Embryonic facial prominence (tissue), 1 donor: ENCODE results near the gene PDE3A.

Experiments used
- DNase-seq: peaks from one replicate; pipeline ENCODE4 v3.0.0-alpha.2; 2016; ENCODE audit errors: extremely low spot score

The PDE3A gene

GRCh38 chr12:20423557-20423956, 55.2 kb downstream of the PDE3A start:
- DNase-seq: no peak

DNA sequence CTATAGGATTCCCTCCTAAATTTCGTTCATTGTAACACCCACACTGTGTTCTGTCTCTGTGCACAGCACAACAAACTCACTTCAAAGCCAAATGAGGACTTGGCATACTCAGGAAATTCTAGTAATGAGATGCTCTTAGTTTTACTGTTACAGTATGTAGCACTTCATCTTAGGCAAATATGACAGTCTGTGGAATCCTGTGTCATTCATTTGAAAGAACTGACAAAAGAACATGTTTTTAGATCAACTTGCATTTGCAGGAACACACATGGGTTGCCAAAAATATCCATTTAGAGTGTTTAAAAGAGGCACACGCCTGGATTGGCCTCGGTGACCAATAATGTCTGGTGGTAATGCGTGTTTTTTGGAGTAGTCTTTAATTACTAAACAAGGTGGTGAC, 56.5 kb downstream of the PDE3A start:
- DNase-seq: no peak

- DNase-seq: no peak
These were observed 57.9 kb downstream of the PDE3A start for GRCh38 chr12:20426191-20426590.

DNA sequence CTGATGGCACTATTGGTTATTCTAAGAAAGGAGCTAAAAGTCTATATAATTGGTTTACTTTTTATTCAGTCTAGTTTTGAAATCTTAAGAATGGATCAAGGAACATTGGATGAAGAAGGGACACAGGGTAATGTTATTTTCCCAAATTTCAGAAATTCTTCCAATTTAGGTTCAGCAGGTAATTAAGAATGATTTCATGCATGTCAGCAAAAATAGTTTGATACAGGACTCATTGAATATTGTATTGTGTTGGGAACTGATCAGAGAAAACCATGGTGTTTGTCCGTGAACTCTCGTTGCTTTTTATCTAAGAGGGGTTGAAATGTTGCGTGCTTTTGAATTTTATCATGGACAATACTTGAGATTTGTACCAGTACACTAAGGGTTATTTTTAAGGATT, 58.6 kb downstream of the PDE3A start:
- no peak for DNase-seq

GRCh38 chr12:20429852-20430251, 61.5 kb downstream of the PDE3A start:
- no peak for DNase-seq

DNA sequence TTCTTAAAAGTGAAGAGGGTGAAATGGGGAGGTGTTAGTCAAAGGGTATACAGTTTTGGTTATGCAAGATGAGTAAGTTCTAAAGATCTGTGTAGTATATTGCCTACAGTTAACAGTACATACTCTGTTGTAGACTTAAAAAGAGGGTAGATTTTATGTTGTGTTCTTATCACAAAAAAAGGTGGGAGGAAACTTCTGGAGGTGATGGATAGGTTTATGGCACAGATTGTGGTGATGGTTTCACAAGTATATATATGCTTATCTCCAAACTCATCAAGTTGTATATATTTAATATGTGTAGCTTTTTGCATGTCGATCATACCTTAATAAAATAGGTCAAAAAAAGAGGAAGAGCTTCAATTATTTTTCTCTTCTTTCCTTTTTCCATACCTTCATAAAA, 64.0 kb downstream of the PDE3A start:
- no peak for DNase-seq

DNA sequence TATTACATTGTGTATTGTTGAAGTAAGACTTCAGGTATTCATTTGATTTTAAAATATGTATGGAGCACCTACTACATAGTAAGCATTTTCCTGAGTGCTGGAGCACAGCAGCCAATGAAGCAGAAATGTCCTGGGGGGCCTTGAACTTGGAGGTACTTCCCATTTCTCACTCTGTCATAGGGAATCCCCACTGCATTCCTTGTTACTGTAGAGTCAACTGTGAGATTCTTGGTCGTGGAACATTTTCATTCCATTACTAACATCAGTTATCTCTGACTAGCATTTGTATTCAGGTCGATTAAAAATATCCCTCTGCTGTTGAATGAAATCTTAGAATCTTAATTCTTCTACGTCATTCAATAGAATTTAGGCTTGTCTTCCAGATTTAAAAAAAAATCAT, 66.7 kb downstream of the PDE3A start:
- no peak for DNase-seq

GRCh38 chr12:20436316-20436715, 68.0 kb downstream of the PDE3A start:
- no peak for DNase-seq

DNA sequence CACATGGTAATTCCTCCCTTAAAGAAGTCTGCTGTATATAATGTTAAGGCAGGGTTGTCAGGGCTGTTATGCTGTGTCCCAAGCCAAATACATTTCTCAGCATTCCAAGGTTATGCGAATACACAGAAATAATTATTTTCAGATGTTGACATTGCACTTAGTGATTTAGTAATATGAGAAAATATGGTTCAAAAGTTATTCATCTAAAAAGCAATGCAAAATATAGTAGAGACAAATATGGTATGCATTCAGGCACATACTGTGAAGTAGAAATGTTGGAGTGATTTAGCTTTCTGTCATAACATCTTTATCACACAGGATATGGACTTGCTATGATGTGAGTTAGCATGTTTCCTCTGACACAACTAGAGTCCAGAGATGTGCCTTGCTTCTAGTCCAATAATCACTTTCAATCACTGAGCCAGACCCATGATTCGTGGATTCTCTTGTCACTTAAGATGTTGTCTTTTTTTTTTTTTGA, 70.0 kb downstream of the PDE3A start:
- peak; percentile 69 for DNase-seq

DNA sequence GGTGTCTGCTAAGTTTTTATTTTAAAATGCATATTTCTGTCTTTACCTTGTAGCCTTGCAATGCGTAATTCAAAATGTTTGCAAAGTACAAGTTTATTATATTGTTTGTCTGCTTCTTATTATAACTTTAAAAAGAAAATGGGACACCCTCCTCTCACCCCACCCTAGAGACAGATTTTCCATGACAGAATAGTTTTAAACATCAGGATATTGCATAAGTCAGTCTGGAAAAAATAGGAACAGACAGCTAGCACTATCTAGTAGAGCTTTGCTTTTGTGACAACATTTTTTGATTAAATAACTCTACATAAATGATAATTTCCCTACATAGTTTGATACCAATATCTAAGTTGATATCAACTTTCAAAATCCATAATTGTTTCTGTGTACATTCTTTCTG, 71.3 kb downstream of the PDE3A start:
- no peak for DNase-seq

DNA sequence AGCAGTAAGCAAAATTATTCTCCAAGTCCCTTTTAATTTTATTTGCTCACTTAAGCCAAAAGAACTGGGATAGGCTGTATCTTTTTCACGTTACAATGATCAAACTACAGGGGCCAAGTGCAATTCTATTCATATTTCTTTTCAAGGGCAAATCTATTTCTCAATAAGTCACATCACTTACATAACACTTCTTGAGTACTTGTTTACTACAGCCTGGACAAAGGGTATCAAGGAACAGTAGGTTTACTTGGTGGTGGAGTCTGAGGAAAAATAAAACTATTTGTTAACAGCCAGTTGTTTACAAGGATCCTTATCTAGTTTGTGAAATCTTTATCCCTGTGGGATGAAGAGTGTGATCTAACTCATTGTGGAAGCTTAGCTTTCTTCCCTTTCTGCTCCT, 72.1 kb downstream of the PDE3A start:
- no peak for DNase-seq

DNA sequence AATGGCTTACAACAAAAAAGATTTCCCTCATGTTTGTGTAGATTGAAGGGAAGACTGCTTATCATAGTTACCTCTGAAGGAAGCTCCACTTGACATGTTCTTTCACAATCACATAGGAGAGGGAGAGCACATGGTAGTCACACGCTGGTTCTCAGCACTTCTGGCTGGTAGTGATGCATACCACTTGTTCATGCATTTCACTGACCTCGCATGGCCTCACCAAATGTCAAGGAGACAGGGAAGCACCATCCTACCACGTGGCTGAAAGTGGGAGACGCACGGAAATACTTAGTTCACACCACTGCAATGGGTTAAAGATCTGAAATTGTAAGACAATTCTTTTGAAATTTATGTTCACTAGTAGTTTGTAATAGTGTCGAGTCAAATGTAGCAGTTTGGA, 74.0 kb downstream of the PDE3A start:
- no peak for DNase-seq

GRCh38 chr12:20443255-20443654, 74.9 kb downstream of the PDE3A start:
- no peak for DNase-seq

GRCh38 chr12:20443792-20444191, 75.5 kb downstream of the PDE3A start:
- no peak for DNase-seq

DNA sequence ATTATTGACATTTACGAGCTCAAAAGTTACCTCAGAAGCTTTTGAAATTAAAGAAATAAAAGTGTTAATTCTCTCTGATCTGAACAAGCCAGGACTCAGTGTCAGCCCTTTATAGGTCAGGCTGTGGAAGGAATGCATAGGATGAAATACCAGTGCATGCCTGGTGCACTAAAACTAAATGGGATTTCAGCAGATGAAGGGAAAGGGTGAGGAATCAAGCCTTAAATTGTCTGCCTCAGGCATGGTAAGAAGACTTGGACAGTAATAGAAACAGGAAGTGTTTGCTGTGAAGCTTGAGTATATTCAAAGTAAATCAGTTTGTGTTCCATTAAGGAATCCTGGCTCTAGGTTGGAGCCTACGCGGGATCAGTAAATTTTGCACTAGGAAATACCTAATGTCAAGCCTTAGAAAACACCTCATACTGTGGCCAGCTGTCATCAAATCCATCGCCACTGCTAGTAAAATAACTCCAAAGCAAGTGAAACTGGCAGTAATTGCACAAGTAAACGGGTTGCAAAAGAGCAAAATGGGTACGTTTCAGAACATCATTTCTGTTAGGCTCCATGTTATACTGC, 76.3 kb downstream of the PDE3A start:
- DNase-seq: no peak

GRCh38 chr12:20445687-20446086, 77.3 kb downstream of the PDE3A start:
- no peak for DNase-seq

GRCh38 chr12:20446836-20447235, 78.5 kb downstream of the PDE3A start:
- no peak for DNase-seq

DNA sequence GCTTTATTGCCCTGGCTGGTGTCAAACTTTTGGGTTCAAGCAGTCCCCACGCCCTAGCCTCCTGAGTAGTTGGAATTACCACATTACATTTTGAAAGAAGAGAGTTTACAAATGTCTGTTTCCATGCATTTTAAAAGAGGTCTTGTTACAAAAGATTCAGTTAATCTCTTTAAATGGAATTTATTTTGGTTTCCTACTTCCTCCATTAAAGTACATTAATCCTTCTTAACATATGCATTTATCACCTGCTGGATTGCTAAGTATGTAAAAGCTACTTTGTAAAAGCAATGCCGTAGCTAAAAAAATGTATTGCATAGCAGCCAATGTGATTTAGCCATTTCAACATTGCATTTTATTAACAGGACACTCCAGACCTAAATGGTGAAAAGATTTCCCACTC, 80.4 kb downstream of the PDE3A start:
- no peak for DNase-seq

- DNase-seq: no peak
These were observed 82.3 kb downstream of the PDE3A start for GRCh38 chr12:20450591-20451180.

DNA sequence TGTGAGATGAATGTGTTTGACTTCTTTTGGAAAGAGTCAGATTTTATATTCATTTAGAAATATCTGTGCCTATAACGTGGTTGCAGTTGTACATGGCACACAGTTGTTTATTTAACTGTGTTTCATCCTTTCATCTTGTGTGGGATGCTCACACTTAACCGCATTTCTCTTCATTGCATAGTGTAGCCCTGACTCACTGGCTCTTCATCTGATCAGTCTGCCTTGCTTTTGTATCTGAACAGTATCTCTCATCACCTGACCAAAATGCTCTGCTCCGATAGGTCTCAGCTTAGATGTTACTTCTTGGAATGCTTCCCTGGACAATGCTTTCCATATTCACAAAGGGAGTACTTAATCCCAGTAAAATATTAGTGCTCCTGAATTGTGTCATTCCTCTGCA, 83.4 kb downstream of the PDE3A start:
- DNase-seq: no peak

DNA sequence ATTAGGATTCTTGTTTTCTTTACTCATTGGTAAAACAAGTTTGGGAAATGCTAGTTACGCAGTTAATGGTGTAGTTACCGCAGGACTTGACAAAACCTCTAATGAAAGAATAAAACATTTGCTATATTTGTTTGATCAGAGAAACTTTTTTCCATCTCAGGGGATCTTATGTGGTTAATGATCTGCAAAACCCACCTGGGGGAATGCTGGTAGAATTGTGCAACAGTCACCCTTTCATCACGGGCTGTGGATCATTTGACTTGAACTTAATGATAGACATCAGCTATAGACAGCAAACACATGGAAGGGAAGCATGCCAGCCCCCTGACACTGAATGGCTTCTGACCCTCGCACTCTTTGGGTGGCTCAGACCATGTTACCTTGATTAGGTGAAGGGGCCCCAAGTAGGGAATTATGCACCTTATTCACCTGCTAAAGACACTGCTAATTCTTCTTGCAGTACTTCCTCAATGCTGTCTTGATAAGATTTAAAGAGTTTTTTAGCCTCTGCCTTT, 84.2 kb downstream of the PDE3A start:
- DNase-seq: no peak

GRCh38 chr12:20453756-20454310, 85.5 kb downstream of the PDE3A start:
- DNase-seq: no peak

- DNase-seq: no peak
These were observed 86.8 kb downstream of the PDE3A start for GRCh38 chr12:20455001-20455706.
